VCaP (cell line): ENCODE data around the gene USP30.
"Not testable (repeated sequence)": the region's sequence is repeated elsewhere in the genome, so short reads cannot be mapped to it uniquely, and the experiment has no call there.

Experiments used
- H3K27ac ChIP-seq: fragments of 450-650 bp; 2 replicates; pipeline ENCODE4 v1.5.1; 2017
- CTCF ChIP-seq: fragments of 450-650 bp; conservative IDR thresholded peaks from 2 replicates; pipeline ENCODE4 v1.5.1; 2017; ENCODE audit warnings: mild to moderate bottlenecking, moderate library complexity

USP30 gene

GRCh38 chr12:109033239-109034196 lies 18.9 kb upstream of the USP30 start:
- no peak for TF ChIP-seq CTCF

GRCh38 chr12:109036975-109037374 lies 15.4 kb upstream of the USP30 start:
- TF ChIP-seq CTCF: no peak
- no peak overlapping the region for H3K27ac ChIP-seq

More at GRCh38 chr12:109033239-109034196, 18.9 kb upstream of the USP30 start:
- H3K27ac ChIP-seq: no peak overlapping the region

GRCh38 chr12:109044241-109044640 lies 8.1 kb upstream of the USP30 start:
- no peak for TF ChIP-seq CTCF
- no peak overlapping the region for H3K27ac ChIP-seq

GRCh38 chr12:109047081-109047805 lies 5.1 kb upstream of the USP30 start:
- no peak overlapping the region for H3K27ac ChIP-seq
- no peak for TF ChIP-seq CTCF

- H3K27ac ChIP-seq: not testable (repeated sequence)
These were observed 3.7 kb upstream of the USP30 start for GRCh38 chr12:109048706-109049105.

GRCh38 chr12:109049794-109050193 lies 2.6 kb upstream of the USP30 start:
- not testable (repeated sequence) for H3K27ac ChIP-seq

- no peak for TF ChIP-seq CTCF
- H3K27ac ChIP-seq: peak overlapping the region; percentile 87
These were observed 321 bp upstream of the USP30 start for GRCh38 chr12:109052097-109052413.

- H3K27ac ChIP-seq: peak overlapping the region; percentile 87; the same call in 1 of the 2 replicates
- no peak for TF ChIP-seq CTCF
These were observed 1.2 kb downstream of the USP30 start for GRCh38 chr12:109053382-109054123.

GRCh38 chr12:109054124-109054513 lies 1.7 kb downstream of the USP30 start:
- not testable (repeated sequence) for H3K27ac ChIP-seq
